Measurements from ENCODE around the gene ASAP3.

GRCh38 chr1:23475641-23476040 lies 8.3 kb downstream of the ASAP3 start:
- no peak for TF ChIP-seq NR3C1 (CRISPR knock-in tag; conservative IDR thresholded peaks at IDR 0.05; ENCODE audit: low read depth)
- TF ChIP-seq ZNF263 (CRISPR knock-in tag; IDR thresholded peaks at IDR 0.05; ENCODE audit: low read depth), result no peak
- TF ChIP-seq CTCF (IDR thresholded peaks at IDR 0.05), result no peak
- TF ChIP-seq AR (CRISPR knock-in tag; IDR thresholded peaks at IDR 0.05), result no peak
- TF ChIP-seq FOXP1 (CRISPR knock-in tag; IDR thresholded peaks at IDR 0.05; ENCODE audit: borderline replicate concordance), result no peak
- TF ChIP-seq AFF4 (CRISPR knock-in tag; IDR thresholded peaks at IDR 0.05; ENCODE audit: borderline replicate concordance), result no peak
- TF ChIP-seq ZNF512 (CRISPR knock-in tag; IDR thresholded peaks at IDR 0.05; ENCODE audit: borderline replicate concordance), result no peak
- TF ChIP-seq TEAD1 (CRISPR knock-in tag; IDR thresholded peaks at IDR 0.05), result no peak

Measured in WTC11 (cell line).